DOHH2 (cell line): ENCODE results near the gene BNIP5.

Source experiments
- H3F3A ChIP-seq: fragments of 200-600 bp; sonication (generic), shearing (Covaris generic); 2 replicates; pipeline ENCODE4 v1.6.0; 2016; ENCODE audit warnings: antibody characterized with exemption, mild to moderate bottlenecking; ENCODE audit not compliant: control insufficient read depth, insufficient read depth
- H3K27ac ChIP-seq: fragments of 200-600 bp; sonication (generic); 2 replicates; pipeline ENCODE4 v1.5.1; 2014; ENCODE audit warnings: low read depth, mild to moderate bottlenecking, low read length, moderate library complexity
- H3K27me3 ChIP-seq: fragments of 200-600 bp; sonication (generic); 2 replicates; pipeline ENCODE4 v1.6.1; 2014; ENCODE audit warnings: mild to moderate bottlenecking, low read length, mixed read lengths; ENCODE audit not compliant: control insufficient read depth
- H3K36me3 ChIP-seq: fragments of 200-600 bp; sonication (generic); 2 replicates; pipeline ENCODE4 v1.6.1; 2014; ENCODE audit warnings: mild to moderate bottlenecking, low read length, moderate library complexity, mixed read lengths; ENCODE audit not compliant: control insufficient read depth
- H3K4me1 ChIP-seq: fragments of 200-600 bp; sonication (generic); 2 replicates; pipeline ENCODE4 v1.6.1; 2014; ENCODE audit warnings: mild to moderate bottlenecking, low read length, mixed read lengths; ENCODE audit not compliant: control insufficient read depth
- H3K4me2 ChIP-seq: fragments of 200-600 bp; sonication (generic); 2 replicates; pipeline ENCODE4 v1.6.0; 2014; ENCODE audit warnings: mild to moderate bottlenecking, low read length, moderate library complexity
- H3K4me3 ChIP-seq: fragments of 200-600 bp; sonication (generic); 2 replicates; pipeline ENCODE4 v1.5.1; 2014; ENCODE audit warnings: mild to moderate bottlenecking, low read length, mixed read lengths
- H3K79me2 ChIP-seq: fragments of 200-600 bp; sonication (generic); 2 replicates; pipeline ENCODE4 v1.6.1; 2014; ENCODE audit warnings: mild to moderate bottlenecking, low read length, mixed read lengths; ENCODE audit not compliant: control insufficient read depth
- H3K9me2 ChIP-seq: fragments of 200-600 bp; sonication (generic); replicated peaks from 2 replicates; pipeline ENCODE4 v1.6.1; 2014; ENCODE audit warnings: mild to moderate bottlenecking, low read length, mixed read lengths; ENCODE audit not compliant: control insufficient read depth
- H3K9me3 ChIP-seq: fragments of 200-600 bp; sonication (generic); 2 replicates; pipeline ENCODE4 v1.6.1; 2014; ENCODE audit warnings: antibody characterized with exemption, low read length, mixed read lengths; ENCODE audit not compliant: control insufficient read depth, insufficient read depth
- H4K20me1 ChIP-seq: fragments of 200-600 bp; sonication (generic); 2 replicates; pipeline ENCODE4 v1.6.0; 2014; ENCODE audit warnings: low read depth, mild to moderate bottlenecking, antibody characterized with exemption, low read length, moderate library complexity; ENCODE audit not compliant: control insufficient read depth, insufficient read depth
- EZH2phosphoT487 ChIP-seq: fragments of 200-600 bp; sonication (generic); IDR thresholded peaks from 2 replicates; pipeline ENCODE4 v1.6.1; 2017; ENCODE audit warnings: borderline replicate concordance, mild to moderate bottlenecking, antibody characterized with exemption, low read length, moderate library complexity, mixed read lengths
- TF ChIP-seq, protein P1 (sequence below): fragments of 200-600 bp; sonication (generic); IDR thresholded peaks from one replicate; pipeline ENCODE4 v1.5.1; 2014; ENCODE audit warnings: antibody characterized with exemption, mild to moderate bottlenecking, low read depth, low read length; ENCODE audit not compliant: poor library complexity, severe bottlenecking

Gene BNIP5

DNA sequence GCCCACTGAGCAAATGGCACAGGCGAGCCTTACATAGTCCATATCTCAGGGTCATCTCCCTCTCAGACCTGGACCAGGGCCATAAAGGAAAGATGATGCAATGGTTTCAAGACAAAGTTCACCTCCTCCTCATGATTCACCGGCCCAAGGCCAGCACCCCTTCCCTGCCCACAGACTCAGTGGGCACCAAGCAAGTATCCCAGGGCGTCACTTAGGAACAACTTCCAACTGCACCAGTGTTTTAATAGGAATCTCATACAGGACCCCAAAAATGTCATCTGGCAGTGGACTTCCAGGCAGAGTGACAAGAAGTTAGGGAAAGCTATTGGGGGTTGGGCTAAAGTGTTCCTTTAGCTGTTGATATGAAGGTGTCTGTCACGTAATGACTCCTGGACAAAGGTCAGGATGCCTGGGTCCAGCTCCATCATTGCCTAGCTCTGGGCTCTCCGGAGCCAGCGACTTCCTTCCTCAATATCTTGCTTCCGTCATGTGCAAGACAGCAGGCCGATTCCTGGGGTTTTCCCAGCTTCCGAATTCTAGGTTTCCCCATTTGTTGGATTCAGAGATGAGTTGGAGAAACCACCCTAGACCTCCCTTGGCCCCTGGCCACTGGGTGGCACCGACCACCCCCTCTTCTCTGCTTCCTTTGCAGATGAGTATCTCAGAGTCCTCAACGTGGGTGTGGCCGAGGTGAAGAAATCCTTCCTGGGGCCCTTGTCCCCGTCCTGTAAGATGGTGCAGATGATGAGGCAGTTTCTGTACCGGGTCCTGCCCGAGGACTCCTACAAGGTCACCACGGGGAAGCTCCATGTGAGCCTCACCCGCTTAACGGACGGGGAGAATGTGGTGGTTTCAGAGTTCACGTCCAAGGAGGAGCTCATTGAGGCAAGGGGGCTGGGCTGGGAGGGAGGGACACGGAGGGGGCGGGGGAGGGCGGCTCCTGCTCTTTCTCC is 45.7 kb downstream of the BNIP5 start:
- Histone ChIP-seq H4K20me1 (no peaks in the 10 kb centered on the region), H3K4me1 (no peaks in the 10 kb centered on the region), H3F3A (no peaks in the 10 kb centered on the region), H3K9me3 (no peaks in the 10 kb centered on the region), H3K36me3 (no peaks in the 10 kb centered on the region), H3K27me3 (peaks cover 15% of the 10 kb centered on the region), H3K4me3 (no peak overlapping the region), H3K27ac (no peak overlapping the region), H3K79me2 (no peaks in the 10 kb centered on the region), H3K9me2 (no peaks in the 10 kb centered on the region), H3K4me2 (no peak overlapping the region)
- TF ChIP-seq, protein P1, sequence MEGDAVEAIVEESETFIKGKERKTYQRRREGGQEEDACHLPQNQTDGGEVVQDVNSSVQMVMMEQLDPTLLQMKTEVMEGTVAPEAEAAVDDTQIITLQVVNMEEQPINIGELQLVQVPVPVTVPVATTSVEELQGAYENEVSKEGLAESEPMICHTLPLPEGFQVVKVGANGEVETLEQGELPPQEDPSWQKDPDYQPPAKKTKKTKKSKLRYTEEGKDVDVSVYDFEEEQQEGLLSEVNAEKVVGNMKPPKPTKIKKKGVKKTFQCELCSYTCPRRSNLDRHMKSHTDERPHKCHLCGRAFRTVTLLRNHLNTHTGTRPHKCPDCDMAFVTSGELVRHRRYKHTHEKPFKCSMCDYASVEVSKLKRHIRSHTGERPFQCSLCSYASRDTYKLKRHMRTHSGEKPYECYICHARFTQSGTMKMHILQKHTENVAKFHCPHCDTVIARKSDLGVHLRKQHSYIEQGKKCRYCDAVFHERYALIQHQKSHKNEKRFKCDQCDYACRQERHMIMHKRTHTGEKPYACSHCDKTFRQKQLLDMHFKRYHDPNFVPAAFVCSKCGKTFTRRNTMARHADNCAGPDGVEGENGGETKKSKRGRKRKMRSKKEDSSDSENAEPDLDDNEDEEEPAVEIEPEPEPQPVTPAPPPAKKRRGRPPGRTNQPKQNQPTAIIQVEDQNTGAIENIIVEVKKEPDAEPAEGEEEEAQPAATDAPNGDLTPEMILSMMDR = no peak
- TF ChIP-seq EZH2phosphoT487 = no peak

DNA sequence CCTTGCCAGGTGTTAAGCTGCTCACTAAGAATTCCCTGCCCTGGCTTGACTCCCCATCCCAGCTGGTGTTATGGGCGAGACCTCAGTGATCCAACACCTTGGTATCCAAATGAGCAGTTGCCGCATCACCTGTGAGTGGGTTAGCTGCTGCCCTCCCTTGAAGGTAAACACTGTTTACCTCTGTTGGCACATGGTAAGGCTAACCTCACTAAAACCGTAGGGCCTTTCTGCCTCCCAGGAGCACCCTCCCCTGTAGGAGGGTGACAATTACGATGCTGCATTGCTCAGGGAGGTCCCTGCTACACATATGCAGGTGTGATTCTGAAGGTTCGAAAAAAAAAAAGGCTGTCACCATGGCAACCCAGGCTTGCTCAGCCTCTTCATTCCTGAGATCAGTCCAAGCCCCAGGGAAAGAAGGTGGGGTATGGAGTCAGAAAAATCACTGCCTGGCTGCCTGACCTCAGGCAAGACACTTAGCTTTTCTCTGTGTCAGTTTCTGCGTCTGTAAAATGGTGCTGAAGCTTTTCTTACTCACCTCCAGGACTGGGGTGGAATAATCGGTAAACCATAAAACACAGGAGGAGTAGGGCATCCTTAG is 47.3 kb downstream of the BNIP5 start:
- no peaks in the 10 kb centered on the region for H3F3A ChIP-seq
- no peaks in the 10 kb centered on the region for H3K36me3 ChIP-seq
- no peak overlapping the region for H3K4me3 ChIP-seq
- no peaks in the 10 kb centered on the region for H3K9me3 ChIP-seq
- no peaks in the 10 kb centered on the region for H3K79me2 ChIP-seq
- H3K4me1 ChIP-seq = no peaks in the 10 kb centered on the region
- no peak for TF ChIP-seq EZH2phosphoT487
- TF ChIP-seq, protein P1 = no peak
- H3K9me2 ChIP-seq = no peaks in the 10 kb centered on the region
- H3K27ac ChIP-seq = no peak overlapping the region
- H3K27me3 ChIP-seq = peaks cover 11% of the 10 kb centered on the region; the same call in 1 of the 2 replicates
- H4K20me1 ChIP-seq = no peaks in the 10 kb centered on the region
- H3K4me2 ChIP-seq = no peak overlapping the region

DNA sequence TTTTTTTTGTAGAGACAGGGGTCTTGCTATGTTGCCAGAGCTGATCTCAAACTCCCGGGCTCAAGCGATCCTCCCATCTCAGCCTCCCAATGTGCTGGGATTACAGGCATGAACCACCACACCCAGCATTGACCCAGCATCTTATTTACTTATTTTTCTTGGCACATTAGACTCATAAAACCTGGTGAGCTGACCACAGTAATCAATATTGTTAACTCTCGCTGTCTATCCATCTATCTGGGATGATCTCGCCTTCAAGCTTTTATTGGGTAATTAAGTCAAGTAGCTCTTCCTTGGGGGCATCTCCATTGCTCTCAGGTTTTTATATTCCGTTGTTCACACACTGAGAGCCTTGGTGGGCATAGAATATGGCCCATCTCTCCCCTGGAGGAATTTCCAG is 49.8 kb downstream of the BNIP5 start:
- H4K20me1 ChIP-seq = no peaks in the 10 kb centered on the region
- no peak overlapping the region for H3K4me3 ChIP-seq
- TF ChIP-seq, protein P1 = no peak
- TF ChIP-seq EZH2phosphoT487 = no peak

More for the DNA sequence above, 49.8 kb downstream of the BNIP5 start:
- no peaks in the 10 kb centered on the region for H3F3A ChIP-seq
- no peaks in the 10 kb centered on the region for H3K36me3 ChIP-seq
- no peaks in the 10 kb centered on the region for H3K9me3 ChIP-seq
- H3K4me1 ChIP-seq = no peaks in the 10 kb centered on the region
- H3K79me2 ChIP-seq = no peaks in the 10 kb centered on the region
- peaks cover 24% of the 10 kb centered on the region for H3K27me3 ChIP-seq
- H3K27ac ChIP-seq = no peak overlapping the region
- no peaks in the 10 kb centered on the region for H3K9me2 ChIP-seq
- H3K4me2 ChIP-seq = no peak overlapping the region
